GM18526 (cell line): ENCODE results near the gene DCX.

Experiments
- POLR2A ChIP-seq: IDR thresholded peaks from 3 replicates; pipeline ENCODE4 v1.6.1; 2011; ENCODE audit not compliant: insufficient read length; ENCODE audit errors: extremely low read depth

Gene DCX

DNA sequence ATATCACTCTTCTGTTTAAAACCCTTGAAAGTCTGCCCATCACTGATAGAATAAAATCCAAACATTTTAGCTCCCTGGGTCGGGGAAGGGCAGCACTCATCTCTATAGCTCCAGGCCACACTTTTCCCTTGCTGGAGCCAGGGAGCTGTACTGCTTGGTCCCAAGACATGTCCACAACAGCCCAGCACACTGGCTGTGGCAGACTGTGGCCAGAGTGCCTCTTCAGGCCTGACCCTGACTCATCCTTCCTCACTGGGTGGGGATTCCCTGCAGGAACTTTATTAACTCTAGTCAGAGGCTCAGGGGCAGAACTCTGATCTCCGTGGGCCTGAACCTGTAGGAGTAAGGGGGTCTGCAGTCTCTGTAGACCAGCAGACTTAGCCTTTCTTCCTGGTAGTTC, 71.9 kb downstream of the DCX start:
- TF ChIP-seq POLR2A = no peak

DNA sequence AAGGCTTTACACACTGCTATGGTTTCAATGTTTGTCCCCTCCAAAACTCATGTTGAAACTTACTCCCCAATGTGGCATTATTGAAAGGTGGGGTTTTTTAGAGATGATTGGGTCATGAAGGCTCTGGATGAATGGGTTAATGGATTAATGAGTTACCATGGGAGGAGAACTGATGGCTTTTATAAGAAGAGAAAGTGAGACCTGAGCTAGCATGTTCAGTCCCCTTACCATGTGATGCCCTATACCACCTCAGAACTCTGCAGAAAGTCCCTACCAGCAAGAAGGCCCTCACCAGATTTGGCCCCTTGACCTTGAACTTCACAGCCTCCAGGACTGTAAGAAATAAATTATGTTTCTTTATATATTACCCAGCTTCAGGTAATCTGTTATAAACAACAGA, 72.8 kb downstream of the DCX start:
- TF ChIP-seq POLR2A = no peak

DNA sequence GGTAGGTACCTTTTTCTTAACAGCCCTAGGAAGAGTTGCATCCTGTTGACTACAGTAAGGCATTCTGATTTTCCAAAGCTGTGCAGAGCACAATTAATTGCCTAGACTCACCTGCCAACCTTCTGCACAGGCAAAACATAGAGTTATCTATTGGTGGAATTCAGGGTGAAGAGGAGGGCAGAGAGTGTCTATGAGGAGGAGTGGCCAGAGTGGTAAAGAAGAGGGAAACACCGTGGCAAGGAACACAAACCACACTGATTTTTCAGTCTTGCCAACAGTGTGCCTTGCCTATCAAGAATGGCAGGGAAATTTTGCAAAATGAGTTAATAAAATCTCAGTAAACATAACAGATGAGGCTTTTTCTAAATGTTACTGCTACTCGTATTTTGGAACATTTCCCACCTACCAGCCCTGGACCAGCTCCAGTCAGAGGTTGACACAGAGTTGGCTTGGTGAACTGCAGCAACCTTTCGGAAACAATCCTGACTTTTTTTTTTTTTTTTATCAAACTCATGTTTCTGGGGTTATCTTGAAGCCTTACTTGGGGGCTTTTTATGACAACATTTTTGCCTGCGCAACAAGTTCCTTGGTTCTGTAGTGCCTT, 73.8 kb downstream of the DCX start:
- TF ChIP-seq POLR2A = no peak

DNA sequence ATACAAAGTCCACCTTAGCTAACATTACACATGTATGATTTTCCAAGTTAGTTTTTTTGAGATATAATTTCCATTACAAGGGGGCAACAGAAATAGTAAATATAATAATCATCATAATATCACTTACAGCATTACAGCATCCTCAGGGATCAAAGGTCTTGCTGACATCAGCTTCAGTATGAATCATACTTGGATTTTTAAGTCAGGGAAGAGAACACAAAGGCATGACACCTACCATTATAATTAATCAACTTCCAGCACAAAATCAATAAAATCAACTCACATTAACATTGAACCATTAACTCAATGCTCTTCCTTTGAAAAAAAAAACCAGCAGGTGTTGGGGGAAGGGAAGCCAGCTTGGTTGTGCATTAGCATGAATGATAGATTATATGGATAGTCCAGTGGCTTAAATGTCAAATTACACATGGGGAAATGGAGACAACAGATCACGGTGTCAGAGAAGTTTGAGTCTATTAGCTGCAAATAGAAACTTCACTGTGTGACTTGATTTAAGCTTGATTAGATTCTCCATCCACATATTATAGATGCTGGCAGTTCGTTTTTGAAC, 74.8 kb downstream of the DCX start:
- no peak for TF ChIP-seq POLR2A

DNA sequence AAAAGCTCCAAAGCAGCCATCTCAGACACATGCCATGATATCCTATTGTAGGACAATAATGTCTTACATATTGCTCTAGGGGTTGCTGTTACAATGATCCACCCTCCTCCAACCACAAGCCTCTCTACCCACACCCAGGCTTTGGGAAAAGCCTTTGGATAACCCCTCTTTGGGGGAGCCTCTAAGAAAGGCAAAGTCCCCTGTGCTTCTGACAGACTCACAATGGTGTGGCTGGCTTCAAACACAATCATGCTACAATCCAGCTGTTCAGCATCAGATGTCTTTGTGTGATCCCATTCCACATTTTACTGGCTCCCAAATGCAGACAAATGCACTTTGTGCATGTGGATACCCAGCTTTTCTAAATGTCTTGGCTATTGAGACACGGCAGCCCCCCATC, 75.9 kb downstream of the DCX start:
- no peak for TF ChIP-seq POLR2A

DNA sequence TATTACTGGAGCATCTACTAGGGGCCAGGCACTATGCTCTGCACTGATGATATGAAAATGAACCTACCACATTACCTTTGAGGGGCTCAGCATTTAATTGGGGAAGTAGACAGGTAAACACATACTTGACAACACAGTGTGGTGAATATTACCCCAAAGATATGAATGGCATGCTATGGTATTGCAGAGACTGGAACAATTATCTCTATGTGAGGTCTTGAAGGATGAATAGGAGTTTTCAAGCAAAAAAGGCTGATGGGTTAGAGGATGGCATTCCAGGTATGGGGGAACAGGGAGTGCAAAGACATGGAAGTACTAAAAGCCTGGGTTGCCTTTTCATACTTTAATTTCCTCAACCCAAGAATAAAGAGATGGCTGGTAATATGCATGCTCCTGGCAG, 82.6 kb downstream of the DCX start:
- no peak for TF ChIP-seq POLR2A

DNA sequence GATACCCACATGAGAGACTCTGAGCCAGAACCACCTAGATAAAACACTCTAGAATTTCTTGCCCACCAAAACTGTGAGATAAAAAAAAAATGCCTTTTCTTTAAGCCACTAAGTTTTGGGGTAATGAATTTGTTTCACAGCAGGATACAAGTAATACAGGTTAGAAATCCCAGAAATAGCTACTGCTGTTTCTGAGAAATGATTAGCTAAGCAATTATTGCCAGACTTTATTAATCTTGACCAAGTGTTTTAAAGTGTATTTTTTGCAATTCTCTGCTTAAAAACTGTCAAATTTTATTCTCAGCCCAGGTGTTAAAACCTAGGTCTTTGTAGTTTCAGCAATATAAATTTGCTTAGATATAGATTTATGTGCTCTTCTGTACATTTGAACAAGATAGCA, 83.1 kb downstream of the DCX start:
- TF ChIP-seq POLR2A = no peak

DNA sequence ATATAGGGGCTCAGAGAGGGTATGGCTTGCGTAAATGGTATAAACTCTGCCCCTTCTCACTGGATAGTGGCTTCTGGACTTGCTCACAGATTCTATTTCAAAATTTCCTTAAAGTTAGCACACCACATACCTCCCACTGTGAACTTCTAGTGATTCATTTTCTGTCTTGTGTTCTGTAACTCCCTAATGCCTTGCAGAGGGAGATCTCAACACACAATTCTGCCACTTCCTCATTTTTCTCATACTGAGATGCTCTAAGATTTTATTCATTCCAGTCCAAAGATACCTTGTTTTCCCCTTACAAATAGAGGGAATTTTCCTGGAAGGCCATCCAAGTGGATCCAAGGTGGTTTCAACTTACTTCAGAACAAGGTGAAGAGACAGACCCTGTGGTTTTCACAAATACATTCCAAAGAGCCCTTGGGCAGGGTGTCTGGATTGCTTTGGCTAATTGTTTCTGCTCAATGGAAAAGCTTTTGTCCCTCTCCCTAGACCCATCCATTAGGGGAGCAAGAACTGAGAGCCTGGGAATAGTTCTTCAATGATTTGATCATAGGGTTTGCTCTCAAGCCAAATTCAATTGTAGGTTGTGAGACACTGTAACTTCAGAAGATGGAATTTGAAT, 89.6 kb downstream of the DCX start:
- TF ChIP-seq POLR2A = no peak

DNA sequence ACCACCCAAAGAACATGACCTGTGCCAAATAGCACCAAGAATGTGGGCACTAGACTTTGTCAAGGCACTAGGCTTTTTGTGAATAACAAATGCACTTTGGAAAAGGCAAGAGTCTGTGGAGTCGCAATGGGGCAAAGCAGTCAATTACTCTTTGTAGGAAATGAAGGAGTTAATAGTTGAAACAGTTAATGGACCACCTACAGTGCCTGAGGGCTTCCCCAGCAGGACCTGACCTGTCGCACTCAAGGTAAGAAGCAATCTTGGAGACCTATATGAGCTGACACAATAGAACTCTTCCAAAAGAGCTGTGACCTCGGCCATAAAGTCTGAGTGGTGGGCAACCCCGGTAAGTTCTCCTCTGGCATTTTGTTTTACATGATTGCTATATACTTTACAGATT, 92.5 kb downstream of the DCX start:
- TF ChIP-seq POLR2A = no peak

DNA sequence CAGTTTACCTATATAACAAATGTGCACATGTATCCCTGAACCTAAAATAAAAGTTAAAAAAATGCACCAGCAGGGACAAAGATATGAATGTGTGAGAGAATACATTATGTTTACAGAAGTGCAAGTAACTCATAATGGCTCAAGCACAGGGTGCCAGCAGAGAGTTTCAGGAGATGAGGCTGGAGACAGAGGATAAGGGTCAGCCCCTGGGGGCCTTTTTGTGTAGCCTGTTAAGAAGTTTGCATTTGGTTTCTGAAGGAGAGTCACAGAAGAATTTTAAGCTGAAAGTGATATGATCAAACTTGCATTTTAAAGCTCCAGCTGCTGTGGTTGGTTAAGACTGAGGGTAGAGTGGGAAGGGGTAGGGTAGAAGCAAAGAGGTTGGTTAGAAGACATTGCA, 93.1 kb downstream of the DCX start:
- TF ChIP-seq POLR2A = no peak

DNA sequence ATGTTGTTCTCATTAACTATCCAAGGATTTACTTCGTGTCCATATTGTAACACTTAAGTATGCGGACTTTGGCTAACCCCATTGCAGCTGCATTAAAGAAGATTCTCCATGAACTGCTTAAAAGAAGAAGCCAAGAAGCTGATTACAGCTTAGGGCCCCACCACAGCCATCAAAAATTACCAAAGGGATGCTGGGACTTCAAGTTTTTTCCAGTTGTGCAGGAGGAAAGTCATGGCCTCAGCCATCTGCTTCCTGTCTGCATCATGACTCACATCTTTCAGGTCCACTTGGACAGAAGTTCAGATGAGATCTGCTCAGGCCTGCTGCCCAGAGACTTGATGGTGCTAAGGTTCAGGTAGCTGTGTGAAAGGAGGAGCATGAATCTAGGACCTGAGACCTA, 102.9 kb downstream of the DCX start:
- no peak for TF ChIP-seq POLR2A

DNA sequence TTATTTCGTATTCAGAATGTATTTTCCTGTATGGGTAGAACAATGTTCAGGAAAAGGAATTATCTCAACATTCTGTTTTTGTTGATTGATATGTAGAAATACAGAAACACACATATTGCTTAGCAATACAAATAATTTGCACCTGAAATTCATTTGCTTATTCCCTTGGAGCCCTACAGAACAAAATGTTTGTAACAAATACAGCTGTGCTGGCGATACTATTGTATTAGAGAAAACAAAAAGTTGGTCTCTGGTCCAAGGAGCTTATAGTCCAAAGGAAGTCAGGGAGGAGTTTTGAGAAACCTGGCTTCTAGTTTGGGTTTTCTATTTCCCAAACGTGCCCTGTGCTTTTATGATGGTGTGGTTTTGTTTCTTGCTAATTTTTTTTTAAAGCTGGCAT, 104.0 kb downstream of the DCX start:
- no peak for TF ChIP-seq POLR2A

DNA sequence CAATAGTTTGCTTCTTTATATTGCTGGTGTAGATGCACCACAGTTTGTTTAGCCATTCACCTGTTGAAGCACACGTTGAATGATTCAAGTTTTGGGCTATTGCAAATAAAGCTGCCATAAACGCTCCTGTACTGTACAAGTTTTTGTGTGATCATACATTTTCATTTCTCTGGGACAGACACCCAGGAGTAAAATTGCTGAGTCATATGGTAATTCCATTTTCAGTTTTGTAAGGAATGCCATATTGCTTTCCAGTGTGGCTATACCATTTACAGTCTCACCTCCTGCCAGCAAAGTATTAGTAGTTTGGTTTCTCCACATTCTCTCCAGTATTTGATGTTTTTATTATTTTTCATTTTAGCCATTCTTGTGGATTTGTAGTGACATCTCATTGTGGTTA, 109.7 kb downstream of the DCX start:
- TF ChIP-seq POLR2A = no peak

DNA sequence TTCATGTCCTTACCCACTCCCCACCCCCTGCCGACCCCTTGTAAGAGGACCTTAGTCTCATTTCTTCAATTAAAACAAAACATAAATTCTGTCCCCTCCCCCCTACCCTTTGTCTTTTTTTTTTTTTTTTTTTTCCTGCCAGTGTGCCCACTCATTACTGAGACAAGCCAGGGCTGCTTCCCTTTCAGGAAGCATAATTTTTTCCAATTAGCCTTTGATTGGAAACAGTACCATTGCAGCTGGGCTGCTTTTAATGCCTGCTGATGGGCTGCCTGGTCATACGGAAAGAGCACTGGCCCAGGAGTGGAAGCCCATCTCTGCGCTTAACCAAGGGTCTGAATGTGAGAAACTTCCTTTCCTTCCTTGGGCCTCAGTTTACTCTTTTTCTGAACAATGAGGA, 123.2 kb downstream of the DCX start:
- TF ChIP-seq POLR2A = no peak

DNA sequence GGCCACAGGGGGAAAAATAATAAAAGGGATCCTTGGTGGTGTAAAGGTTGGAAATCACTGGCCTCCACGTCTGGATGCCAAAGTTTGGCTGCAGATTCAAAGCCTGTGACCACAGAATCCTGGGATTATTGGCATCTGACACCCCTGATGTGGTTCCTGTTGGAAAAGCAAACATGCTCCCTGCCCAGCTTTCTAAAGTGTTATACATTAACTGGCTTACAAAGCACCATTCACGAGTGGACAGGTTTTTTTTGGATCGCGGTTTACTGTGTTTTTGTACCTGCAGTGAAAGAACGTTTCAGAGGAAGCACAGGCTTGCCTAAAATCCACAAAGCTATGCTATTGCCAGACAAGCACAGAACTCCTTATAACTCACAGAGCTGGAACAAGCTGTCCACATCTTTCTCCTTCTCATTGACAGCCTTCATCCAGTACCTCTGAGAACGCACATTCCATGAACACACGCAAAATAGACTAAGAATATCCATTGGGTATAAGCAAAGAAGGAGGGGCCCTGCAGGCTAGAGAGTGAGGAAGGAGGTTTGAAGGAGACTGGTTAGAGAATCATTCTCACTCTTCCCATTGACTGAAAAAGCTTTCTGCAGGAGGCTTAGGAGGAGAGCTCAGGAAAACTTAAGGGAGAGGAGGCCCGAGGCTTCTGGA, 127.2 kb downstream of the DCX start:
- no peak for TF ChIP-seq POLR2A

DNA sequence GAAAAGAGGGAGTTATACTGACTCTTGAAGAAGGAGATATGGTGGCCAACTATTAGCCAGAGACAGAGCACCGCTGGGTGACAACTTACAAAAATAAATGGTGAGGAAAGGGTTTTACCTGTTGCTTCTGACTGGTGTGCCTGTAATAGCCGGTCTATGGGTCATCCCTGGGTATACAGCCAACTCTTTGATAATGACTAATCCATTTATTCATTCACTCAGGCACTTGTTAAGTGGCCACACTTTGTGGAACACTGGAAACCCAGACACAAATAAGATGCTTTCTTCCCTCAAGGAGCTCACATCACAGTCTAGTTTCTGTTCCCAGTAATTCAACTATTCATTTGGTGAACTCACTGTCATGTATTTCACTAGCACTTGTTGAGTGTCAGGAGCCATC, 128.5 kb downstream of the DCX start:
- no peak for TF ChIP-seq POLR2A
